Activated T-cell treated with anti-CD3 and anti-CD28 coated beads, Interleukin-2, amount 50 U/mL, for 24 hours (primary cell): Measurements from ENCODE around the gene LSG1.

ENCODE experiments used
- DNase-seq: peaks from one replicate; pipeline ENCODE4 v3.0.0-alpha.2; 2020
- H3K27ac Mint-ChIP-seq: 2 replicates; pipeline ENCODE4 v1.8.0; 2020; ENCODE audit warnings: mild to moderate bottlenecking, mixed read lengths
- H3K27me3 Mint-ChIP-seq: 2 replicates; pipeline ENCODE4 v1.8.0; 2020; ENCODE audit warnings: mixed read lengths
- H3K36me3 Mint-ChIP-seq: 2 replicates; pipeline ENCODE4 v1.8.0; 2020; ENCODE audit warnings: low read depth, mixed read lengths
- H3K4me1 Mint-ChIP-seq: 2 replicates; pipeline ENCODE4 v1.8.0; 2020; ENCODE audit warnings: low read depth, mixed read lengths
- H3K4me3 Mint-ChIP-seq: 2 replicates; pipeline ENCODE4 v1.8.0; 2020; ENCODE audit warnings: mild to moderate bottlenecking, moderate library complexity, mixed read lengths
- H3K9me3 Mint-ChIP-seq: 2 replicates; pipeline ENCODE4 v1.8.0; 2020; ENCODE audit warnings: mixed read lengths

LSG1 gene

DNA sequence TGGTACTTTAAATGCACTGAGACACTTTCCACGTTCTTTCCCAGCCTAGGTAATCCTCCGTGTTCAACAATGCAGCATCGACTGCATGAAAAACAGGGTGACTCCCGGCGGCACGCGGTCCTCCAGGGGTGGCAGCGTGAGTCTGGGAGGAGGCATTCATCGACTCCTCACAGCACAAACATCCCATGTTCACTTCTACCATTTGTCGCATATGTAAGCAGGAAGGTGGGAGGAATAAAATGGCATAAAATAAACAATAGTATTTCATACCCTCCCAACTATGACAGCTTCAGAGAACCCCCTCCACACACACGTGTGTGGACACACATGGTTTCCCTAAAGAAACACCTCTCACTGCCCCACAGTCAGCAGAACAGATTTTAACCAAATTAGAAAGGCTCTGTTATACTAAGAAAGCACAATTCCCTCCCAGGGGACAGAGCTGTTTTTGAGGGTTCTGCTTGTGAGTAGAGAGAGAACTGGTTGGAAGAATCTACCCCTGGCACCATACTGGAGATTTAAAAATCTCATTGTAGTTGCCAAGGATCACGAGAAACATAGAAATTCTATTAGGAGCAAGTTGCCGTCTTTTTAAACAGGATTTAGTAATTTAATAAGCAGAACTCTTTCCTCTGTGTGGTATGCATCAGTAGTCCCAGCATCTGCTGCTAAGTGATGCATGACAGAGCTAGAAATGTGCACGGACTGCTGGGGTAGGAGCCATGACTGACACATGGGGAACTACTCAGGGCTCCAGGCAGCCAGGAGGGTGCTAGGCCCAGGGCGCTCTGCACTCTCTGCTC, 19.7 kb upstream of the LSG1 start:
- Mint-ChIP-seq H3K4me3 (no peak overlapping the region), H3K4me1 (peaks cover 33% of the 10 kb centered on the region), H3K9me3 (no peaks in the 10 kb centered on the region), H3K27ac (no peak overlapping the region), H3K36me3 (peaks cover 8% of the 10 kb centered on the region), H3K27me3 (peaks cover 37% of the 10 kb centered on the region)
- DNase-seq: no peak

DNA sequence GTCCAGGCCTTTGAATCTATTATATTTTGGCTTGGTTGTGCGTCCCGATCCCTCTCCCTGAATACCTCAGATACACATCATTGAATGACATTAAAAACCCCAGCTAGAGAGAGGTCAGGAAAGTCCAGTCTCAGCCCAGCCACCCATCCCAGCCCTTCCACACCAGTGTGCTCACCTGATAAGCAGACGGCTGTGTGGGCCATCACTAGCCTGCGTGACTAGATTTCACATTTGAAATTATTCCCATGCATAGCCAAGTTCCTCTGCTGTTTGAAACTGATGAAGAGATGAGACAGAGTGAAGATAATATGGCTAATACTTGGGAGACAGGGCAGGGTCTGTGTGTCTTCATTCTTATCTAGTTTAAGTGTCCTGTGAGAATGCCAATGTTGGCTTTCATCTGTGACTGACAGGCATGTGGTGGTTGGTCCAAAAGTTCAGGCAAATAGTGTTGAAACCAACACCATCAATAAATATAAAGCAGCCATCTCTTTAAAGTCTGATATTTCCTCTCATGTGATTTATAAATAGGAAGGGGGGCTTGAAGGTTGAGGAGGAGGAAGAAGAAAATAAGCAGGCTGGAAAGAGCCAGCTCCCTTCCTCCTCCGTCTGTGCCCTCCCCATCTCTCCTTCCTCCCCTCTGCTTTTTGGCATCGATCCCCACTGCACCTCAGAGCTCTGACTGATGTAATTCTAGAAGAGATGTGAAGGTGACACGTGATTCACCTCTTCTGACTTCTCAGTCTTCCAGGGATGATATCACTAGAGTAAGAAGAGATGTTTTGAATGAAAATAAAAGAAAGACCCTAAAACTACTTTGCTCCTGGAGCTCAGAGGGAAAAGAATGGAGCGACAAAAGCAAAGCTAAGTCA, 18.7 kb upstream of the LSG1 start:
- H3K9me3 Mint-ChIP-seq: no peaks in the 10 kb centered on the region
- no peak overlapping the region for H3K27ac Mint-ChIP-seq
- H3K4me3 Mint-ChIP-seq: no peak overlapping the region
- DNase-seq: no peak
- H3K27me3 Mint-ChIP-seq: peaks cover 39% of the 10 kb centered on the region
- H3K4me1 Mint-ChIP-seq: peaks cover 37% of the 10 kb centered on the region
- peaks cover 10% of the 10 kb centered on the region for H3K36me3 Mint-ChIP-seq

DNA sequence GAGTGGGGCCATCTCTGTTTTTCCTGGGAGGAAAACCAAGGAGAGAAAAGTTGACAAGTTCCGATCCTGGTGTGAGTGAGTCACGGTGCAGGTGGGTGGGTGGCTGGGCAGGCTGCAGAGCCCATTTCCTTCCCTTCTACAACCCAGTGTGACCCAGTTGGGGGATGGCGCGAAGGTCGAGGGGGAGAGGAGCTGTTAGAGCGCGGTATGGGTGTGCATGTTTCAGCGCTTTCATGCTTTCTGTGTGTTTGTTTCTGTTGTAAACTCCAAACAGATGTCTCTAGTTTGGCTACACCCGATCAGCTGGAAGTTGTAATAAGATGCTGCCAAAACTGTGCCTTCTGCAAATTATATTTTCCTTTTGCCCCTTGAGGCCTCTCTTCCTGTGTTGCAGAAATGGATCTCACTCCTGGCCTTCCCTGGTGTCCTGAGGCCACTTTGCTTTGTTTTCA, 17.5 kb upstream of the LSG1 start:
- peaks cover 10% of the 10 kb centered on the region for H3K36me3 Mint-ChIP-seq
- H3K9me3 Mint-ChIP-seq: no peaks in the 10 kb centered on the region
- peak; percentile 43 for DNase-seq
- H3K4me3 Mint-ChIP-seq: peak overlapping the region; percentile 81
- H3K4me1 Mint-ChIP-seq: peaks cover 49% of the 10 kb centered on the region
- H3K27ac Mint-ChIP-seq: no peak overlapping the region
- H3K27me3 Mint-ChIP-seq: peaks cover 45% of the 10 kb centered on the region

DNA sequence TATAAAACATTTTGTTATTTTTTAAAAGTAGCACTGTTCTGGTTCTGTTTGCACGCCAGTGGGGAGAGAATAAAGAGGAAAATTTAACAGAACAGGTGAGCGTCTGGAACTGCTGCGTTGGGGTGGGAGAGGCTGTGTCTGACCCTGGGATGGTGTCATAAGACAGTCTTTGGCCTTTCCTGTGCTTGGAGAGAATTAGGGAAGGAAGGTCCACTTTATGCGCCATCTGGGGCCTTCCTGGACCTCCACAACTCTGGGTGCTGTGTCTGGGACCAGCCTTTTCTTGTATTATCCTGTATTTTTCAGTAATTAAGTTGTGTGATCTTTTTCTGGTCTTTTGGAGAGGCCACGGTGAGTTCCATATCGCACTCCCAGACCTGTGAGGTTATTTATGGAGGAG, 17.0 kb upstream of the LSG1 start:
- peaks cover 47% of the 10 kb centered on the region for H3K27me3 Mint-ChIP-seq
- H3K4me1 Mint-ChIP-seq: peaks cover 55% of the 10 kb centered on the region
- peak overlapping the region; percentile 9 for H3K27ac Mint-ChIP-seq
- DNase-seq: no peak
- no peaks in the 10 kb centered on the region for H3K9me3 Mint-ChIP-seq
- peak overlapping the region; percentile 81 for H3K4me3 Mint-ChIP-seq
- H3K36me3 Mint-ChIP-seq: peaks cover 10% of the 10 kb centered on the region

DNA sequence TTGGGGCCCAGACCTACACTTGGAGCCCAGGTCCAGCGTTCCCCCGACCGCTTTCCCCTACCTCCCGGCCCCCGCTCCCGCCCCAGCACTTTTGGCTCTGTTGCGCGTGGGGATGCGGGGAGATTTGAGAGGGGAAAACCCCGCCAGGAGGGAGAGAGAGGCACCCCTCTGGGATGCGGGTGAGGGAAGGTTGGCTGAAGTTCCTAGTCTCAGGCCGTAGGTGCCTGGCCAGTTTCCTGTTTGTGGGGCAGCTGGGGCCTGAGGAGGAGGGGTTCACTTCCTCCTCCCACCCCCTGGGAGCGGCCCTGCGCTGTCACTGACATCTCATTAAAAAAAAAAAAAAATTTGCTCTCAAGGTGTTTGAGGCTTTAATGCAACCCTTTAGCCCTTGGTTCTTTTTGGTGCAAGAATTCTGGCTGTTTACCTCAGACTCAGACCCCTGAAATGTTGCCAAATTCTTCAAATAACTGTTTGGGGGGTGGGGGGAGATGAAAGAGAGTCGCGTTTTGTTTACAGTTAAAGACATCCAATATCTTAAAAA, 16.3 kb upstream of the LSG1 start:
- Mint-ChIP-seq H3K4me3 (peak overlapping the region; percentile 81), H3K9me3 (no peaks in the 10 kb centered on the region), H3K27me3 (peaks cover 50% of the 10 kb centered on the region), H3K36me3 (peaks cover 10% of the 10 kb centered on the region), H3K27ac (no peak overlapping the region), H3K4me1 (peaks cover 58% of the 10 kb centered on the region)
- DNase-seq: no peak

DNA sequence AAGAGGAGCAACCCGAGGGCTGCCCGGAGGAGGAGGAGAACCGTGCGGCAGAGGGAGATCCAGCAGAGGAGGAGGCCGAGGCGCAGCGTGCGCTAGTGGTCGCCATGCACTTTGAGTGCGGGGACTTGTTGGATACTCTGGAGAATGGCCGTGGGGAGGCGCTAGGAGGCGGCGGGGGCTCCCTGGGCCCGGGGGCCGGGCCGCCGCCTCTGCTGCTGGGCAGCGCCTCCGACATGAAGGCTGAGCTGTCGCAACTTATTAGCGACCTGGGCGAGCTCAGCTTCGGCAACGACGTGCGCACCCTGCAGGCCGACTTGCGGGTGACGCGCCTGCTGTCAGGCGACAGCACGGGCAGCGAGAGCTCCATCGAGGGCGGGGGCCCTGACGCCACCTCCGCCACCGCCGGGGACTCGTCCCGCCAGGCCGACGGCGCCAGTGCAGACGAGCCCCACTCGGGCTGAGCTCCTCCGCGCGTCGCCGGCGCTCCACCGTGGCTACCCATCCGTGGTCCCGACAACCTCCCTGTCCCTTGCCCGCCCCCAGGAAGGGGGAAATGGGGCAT, 15.7 kb upstream of the LSG1 start:
- Mint-ChIP-seq H3K4me1 (peaks cover 63% of the 10 kb centered on the region), H3K36me3 (peaks cover 10% of the 10 kb centered on the region), H3K27ac (peak overlapping the region; percentile 79), H3K27me3 (peaks cover 50% of the 10 kb centered on the region), H3K4me3 (peak overlapping the region; percentile 81), H3K9me3 (no peaks in the 10 kb centered on the region)
- DNase-seq: peak; percentile 84

DNA sequence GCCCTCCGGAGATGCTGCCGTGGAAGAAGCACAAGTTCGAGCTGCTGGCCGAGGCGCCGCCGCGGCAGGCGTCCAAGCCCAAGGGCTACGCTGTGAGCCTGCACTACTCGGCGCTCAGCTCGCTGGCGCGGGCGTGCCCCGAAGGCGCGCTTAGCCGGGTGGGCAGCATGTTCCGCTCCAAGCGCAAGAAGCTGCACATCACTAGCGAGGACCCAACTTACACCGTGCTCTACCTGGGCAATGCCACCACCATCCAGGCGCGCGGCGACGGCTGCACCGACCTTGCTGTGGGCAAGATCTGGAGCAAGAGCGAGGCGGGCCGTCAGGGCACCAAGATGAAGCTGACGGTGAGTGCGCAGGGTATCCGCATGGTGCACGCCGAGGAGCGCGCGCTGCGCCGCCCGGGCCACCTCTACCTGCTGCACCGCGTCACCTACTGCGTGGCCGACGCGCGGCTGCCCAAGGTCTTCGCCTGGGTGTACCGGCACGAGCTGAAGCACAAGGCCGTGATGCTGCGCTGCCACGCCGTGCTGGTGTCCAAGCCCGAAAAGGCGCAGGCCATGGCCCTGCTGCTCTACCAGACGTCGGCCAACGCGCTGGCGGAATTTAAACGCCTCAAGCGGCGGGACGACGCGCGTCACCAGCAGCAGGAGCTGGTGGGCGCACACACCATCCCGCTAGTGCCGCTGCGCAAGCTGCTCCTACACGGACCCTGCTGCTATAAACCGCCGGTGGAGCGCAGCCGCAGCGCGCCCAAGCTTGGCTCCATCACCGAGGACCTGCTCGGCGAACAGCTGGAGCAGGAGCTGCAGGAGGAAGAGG, 15.0 kb upstream of the LSG1 start:
- DNase-seq: peak; percentile 68
- peaks cover 10% of the 10 kb centered on the region for H3K36me3 Mint-ChIP-seq
- H3K27ac Mint-ChIP-seq: peak overlapping the region; percentile 79
- peak overlapping the region; percentile 81 for H3K4me3 Mint-ChIP-seq
- H3K27me3 Mint-ChIP-seq: peaks cover 50% of the 10 kb centered on the region
- H3K4me1 Mint-ChIP-seq: peaks cover 70% of the 10 kb centered on the region
- no peaks in the 10 kb centered on the region for H3K9me3 Mint-ChIP-seq

DNA sequence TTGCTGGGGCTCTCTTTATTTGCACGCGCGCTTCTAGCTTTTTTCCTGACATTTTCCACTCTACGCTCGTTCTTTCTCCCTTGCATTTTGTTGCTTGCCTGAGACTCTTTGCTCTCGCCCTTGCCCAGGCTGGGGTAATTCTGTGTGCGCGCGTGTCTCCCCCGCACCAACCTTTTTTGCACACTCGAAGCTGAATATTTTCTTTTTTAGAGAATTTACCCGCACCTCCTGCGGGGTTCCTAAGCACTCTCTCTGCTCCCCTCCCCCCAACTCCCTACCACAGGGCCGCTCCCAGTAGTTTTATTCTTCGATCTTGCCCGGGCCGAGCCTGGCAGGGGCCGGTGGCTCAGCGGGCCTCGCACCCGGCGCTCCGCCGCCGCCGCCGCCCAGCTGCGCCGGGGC, 14.4 kb upstream of the LSG1 start:
- H3K27ac Mint-ChIP-seq: peak overlapping the region; percentile 22

DNA sequence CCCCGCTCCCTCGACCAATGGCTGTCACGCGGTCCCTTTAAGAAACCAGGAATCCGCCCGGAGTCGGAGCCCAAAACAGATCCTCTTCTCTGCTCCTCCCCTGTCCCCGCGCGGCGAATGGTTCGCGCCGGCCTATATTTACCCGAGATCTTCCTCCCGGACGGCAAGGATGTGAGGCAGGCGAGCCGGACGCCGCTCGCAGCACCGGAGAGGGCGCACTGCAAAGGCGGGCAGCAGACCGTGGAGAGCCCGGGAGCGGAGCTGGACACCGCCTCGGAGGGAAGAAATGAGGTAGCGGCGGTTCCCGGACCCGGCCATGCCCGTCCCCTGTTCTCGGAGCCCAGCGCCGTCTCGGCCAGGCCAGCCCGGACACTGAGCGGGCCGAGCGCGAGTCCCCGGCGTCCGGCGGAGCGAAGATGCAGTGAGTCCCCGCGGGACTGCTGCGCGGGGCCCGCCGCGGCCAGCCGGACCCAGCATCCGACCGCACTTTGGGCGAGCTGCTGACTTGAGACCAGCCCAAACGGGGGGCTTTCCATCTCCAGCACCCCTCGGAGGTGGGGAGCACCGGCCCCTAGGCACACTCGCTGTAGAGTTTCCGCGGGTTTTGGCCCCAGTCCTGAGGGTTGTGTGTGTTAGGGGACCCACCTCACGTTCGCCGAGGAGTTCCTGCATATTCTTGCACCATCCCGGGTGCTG, 13.9 kb upstream of the LSG1 start, which contains the start of gene FAM43A:
TSS of gene FAM43A (plus strand) at position 166 of the 696 bp plus-strand sequence. CDS start 944 bp downstream, outside the sequence.
- no peaks in the 10 kb centered on the region for H3K9me3 Mint-ChIP-seq
- DNase-seq: peak; percentile 87
- peak within 1 kb of the TSS; percentile 81 for H3K4me3 Mint-ChIP-seq
- H3K36me3 Mint-ChIP-seq: peaks cover 10% of the 10 kb centered on the region
- H3K27me3 Mint-ChIP-seq: peaks cover 50% of the 10 kb centered on the region
- H3K27ac Mint-ChIP-seq: peak within 1 kb of the TSS; percentile 91
- peaks cover 68% of the 10 kb centered on the region for H3K4me1 Mint-ChIP-seq

More for the DNA sequence above, 14.4 kb upstream of the LSG1 start:
- H3K36me3 Mint-ChIP-seq: peaks cover 10% of the 10 kb centered on the region
- no peak for DNase-seq
- peak overlapping the region; percentile 81 for H3K4me3 Mint-ChIP-seq
- H3K9me3 Mint-ChIP-seq: no peaks in the 10 kb centered on the region
- peaks cover 71% of the 10 kb centered on the region for H3K4me1 Mint-ChIP-seq
- peaks cover 50% of the 10 kb centered on the region for H3K27me3 Mint-ChIP-seq

DNA sequence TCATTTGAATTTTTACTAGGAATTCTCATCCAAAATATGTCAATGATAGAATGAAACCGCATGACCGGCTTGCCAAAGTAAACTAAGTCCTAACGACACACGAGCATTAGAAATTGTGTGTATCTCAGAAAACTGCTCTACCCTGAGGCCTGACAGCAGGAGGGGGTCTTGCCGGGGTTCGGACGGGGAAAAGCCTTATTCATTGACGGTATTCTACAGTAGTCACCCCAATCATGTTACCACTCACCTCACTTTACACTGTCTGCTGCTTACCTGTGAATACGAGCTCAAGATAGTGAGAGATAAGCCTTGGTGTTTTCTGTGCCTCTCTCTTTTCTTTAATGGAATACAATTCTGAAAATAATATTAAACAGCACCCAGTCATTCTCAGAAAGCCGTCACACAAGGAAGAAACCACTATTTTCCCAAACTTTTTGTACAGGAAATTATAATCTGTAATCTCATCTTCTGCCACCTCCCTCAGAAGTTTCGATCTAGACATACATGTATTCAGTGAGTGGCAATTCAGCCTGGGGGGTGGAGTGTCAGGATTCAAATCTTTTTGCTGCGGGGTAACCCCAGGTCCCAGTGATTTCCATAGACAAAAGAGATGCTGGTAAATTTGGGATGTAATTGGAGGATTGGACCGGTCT, 13.2 kb upstream of the LSG1 start:
- Mint-ChIP-seq H3K36me3 (peaks cover 10% of the 10 kb centered on the region), H3K27ac (peak overlapping the region; percentile 91), H3K27me3 (peaks cover 48% of the 10 kb centered on the region), H3K4me1 (peaks cover 65% of the 10 kb centered on the region), H3K9me3 (no peaks in the 10 kb centered on the region), H3K4me3 (peak overlapping the region; percentile 81)
- no peak for DNase-seq

DNA sequence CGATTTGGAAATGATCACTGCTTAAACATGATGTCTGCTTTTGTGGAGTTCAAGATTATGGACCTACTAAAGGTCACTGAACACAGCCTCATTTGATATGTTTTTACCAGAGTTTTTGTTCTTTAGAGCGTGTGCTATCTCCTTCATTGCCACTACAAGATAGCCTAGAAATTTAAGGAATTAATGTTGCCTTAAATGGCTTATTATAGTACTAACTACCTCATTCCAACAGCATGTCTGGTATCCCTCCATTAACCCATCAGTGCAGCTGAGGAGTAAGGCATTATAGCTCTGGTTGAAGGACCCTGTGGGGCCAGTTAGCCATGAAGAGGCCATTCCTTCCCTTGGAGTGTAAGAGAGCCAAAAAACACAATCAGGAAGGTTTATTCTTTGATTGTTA, 11.4 kb upstream of the LSG1 start:
- no peak overlapping the region for H3K27ac Mint-ChIP-seq
- H3K9me3 Mint-ChIP-seq: no peaks in the 10 kb centered on the region
- no peak overlapping the region for H3K4me3 Mint-ChIP-seq
- peaks cover 6% of the 10 kb centered on the region for H3K36me3 Mint-ChIP-seq
- H3K4me1 Mint-ChIP-seq: peaks cover 50% of the 10 kb centered on the region
- no peak for DNase-seq
- H3K27me3 Mint-ChIP-seq: peaks cover 35% of the 10 kb centered on the region

DNA sequence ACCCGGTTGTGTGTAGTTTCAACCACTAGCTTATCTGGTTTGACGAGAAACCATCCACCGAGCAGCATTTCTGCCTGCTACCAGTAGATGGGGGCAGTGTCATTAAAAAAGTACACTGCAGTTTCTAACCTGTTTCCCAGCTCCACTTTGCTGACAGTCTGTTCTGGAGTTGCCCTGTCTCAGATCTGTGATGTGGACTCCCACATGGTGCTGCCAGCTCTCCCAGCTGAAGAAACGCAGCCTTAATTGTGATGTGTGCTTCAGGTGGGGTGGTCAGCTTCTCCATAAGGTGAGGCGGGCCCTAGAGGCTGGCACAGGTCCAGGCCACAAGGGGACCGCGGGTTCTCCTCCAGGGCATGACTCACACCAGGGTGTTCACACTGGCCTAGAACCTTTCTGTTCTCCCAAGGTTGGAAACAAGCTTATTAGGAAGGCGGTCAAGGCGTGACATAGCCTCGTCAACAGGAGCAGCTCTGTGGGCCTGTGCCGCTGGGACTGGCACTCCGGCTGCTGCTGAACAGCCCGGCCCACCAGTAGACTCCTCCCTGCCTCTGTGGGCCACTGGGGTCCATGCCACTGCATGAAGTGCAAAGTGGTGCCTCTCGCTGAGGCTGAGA, 10.8 kb upstream of the LSG1 start:
- H3K4me1 Mint-ChIP-seq: peaks cover 45% of the 10 kb centered on the region
- peak overlapping the region; percentile 21 for H3K4me3 Mint-ChIP-seq
- H3K36me3 Mint-ChIP-seq: peaks cover 6% of the 10 kb centered on the region
- DNase-seq: peak; percentile 72
- no peaks in the 10 kb centered on the region for H3K9me3 Mint-ChIP-seq
- peaks cover 37% of the 10 kb centered on the region for H3K27me3 Mint-ChIP-seq
- H3K27ac Mint-ChIP-seq: no peak overlapping the region
